ENCODE data around the gene MYO10.
"Not testable (repeated sequence)": the region's sequence is repeated elsewhere in the genome, so short reads cannot be mapped to it uniquely, and the experiment has no call there.

Gene MYO10

GRCh38 chr5:16737620-16738364 lies 198.3 kb downstream of the MYO10 start:
- DNase-seq = peak in 10 of 42 donors; percentile 9 to 54 (median 41)
- intact Hi-C loops (cut with DNase I) = no loop called here

GRCh38 chr5:16737209-16737608 lies 198.9 kb downstream of the MYO10 start:
- no peak for DNase-seq
- intact Hi-C loops (cut with DNase I) = no loop called here

- peak in 24 of 42 donors; percentile 12 to 75 (median 44) for DNase-seq
- intact Hi-C loops (cut with DNase I) = no loop called here
Measured at GRCh38 chr5:16736158-16736995, 199.7 kb downstream of the MYO10 start.

- intact Hi-C loops (cut with DNase I) = no loop called here
- no peak for DNase-seq
Measured at GRCh38 chr5:16735101-16736060, 200.7 kb downstream of the MYO10 start.

- intact Hi-C loops (cut with DNase I) = no loop called here
- peak in 35 of 42 donors; percentile 17 to 83 (median 57) for DNase-seq
Measured at GRCh38 chr5:16733331-16734006, 202.6 kb downstream of the MYO10 start.

GRCh38 chr5:16732356-16732755 lies 203.7 kb downstream of the MYO10 start:
- intact Hi-C loops (cut with DNase I) = no loop called here
- DNase-seq = no peak

- DNase-seq = peak in 28 of 42 donors; percentile 7 to 77 (median 48)
- intact Hi-C loops (cut with DNase I) = no loop called here
Measured at GRCh38 chr5:16727755-16728325, 208.2 kb downstream of the MYO10 start.

GRCh38 chr5:16726538-16726946 lies 209.5 kb downstream of the MYO10 start:
- no peak for DNase-seq
- intact Hi-C loops (cut with DNase I) = no loop called here

GRCh38 chr5:16725575-16725974 lies 210.5 kb downstream of the MYO10 start:
- intact Hi-C loops (cut with DNase I) = no loop called here
- no peak for DNase-seq

GRCh38 chr5:16723821-16724220 lies 212.3 kb downstream of the MYO10 start:
- intact Hi-C loops (cut with DNase I) = no loop called here

GRCh38 chr5:16722097-16722495 lies 214.0 kb downstream of the MYO10 start:
- DNase-seq = no peak
- intact Hi-C loops (cut with DNase I) = no loop called here

More at GRCh38 chr5:16723821-16724220, 212.3 kb downstream of the MYO10 start:
- DNase-seq = no peak

- intact Hi-C loops (cut with DNase I) = no loop called here
- DNase-seq = no peak
Measured at GRCh38 chr5:16721151-16722096, 214.7 kb downstream of the MYO10 start.

GRCh38 chr5:16718036-16718435 lies 218.1 kb downstream of the MYO10 start:
- DNase-seq; intact Hi-C loops (cut with DNase I): not testable (repeated sequence)

- peak; percentile 37 to 83 (median 68) for DNase-seq
- intact Hi-C loops (cut with DNase I) = no loop called here
Measured at GRCh38 chr5:16713386-16713928, 222.6 kb downstream of the MYO10 start.

- intact Hi-C loops (cut with DNase I) = no loop called here
Measured at GRCh38 chr5:16712620-16713019, 223.5 kb downstream of the MYO10 start.

GRCh38 chr5:16712178-16712577 lies 223.9 kb downstream of the MYO10 start:
- DNase-seq = no peak
- intact Hi-C loops (cut with DNase I) = no loop called here

More at GRCh38 chr5:16712620-16713019, 223.5 kb downstream of the MYO10 start:
- no peak for DNase-seq

Measured in head of caudate nucleus (tissue), 42 donors.